Spleen (tissue), 11 donors: Measurements from ENCODE around the gene KLHL6. TPM values are rescaled to one million over a fixed set of nuclear protein-coding genes. Genes with fewer than 3 reads are reported as not detected.

ENCODE experiments used
- DNase-seq: peaks from one replicate; pipeline ENCODE4 v3.0.0-alpha.2; 2020
- H3K27ac ChIP-seq, 8 donors: fragments of 200-600 bp; sonication (generic) in 7 of 8; 1 replicate in 4 of 8; 2 replicates in 4 of 8; pipeline versions ENCODE4 v1.5.0 to v1.8.0; 2016 to 2021; ENCODE audit warnings: inconsistent platforms in 4 of 8, mild to moderate bottlenecking in 4 of 8, moderate library complexity in 1 of 8
- H3K27me3 ChIP-seq, 7 donors: fragments of 200-600 bp; sonication (generic) in 6 of 7; replicated peaks in 1 of 7; 1 replicate in 4 of 7; 2 replicates in 3 of 7; pipeline versions ENCODE4 v1.5.0 to v1.8.0; 2016 to 2021; ENCODE audit warnings: inconsistent platforms in 3 of 7, mild to moderate bottlenecking in 1 of 7
- H3K36me3 ChIP-seq, 6 donors: fragments of 200-600 bp; sonication (generic) in 5 of 6; 1 replicate in 4 of 6; 2 replicates in 2 of 6; pipeline versions ENCODE4 v1.5.0 to v1.8.0; 2016 to 2021; ENCODE audit warnings: inconsistent platforms in 2 of 6
- H3K4me1 ChIP-seq, 6 donors: fragments of 200-600 bp; sonication (generic) in 5 of 6; 1 replicate in 3 of 6; 2 replicates in 3 of 6; pipeline versions ENCODE4 v1.5.0 to v1.8.0; 2016 to 2021; ENCODE audit warnings: inconsistent platforms in 3 of 6
- H3K4me3 ChIP-seq, 8 donors: fragments of 200-600 bp; sonication (generic) in 7 of 8; 1 replicate in 4 of 8; 2 replicates in 4 of 8; pipeline versions ENCODE4 v1.5.0 to v1.8.0; 2016 to 2021; ENCODE audit warnings: inconsistent platforms in 4 of 8, mild to moderate bottlenecking in 4 of 8, moderate library complexity in 2 of 8
- H3K9me3 ChIP-seq, 8 donors: fragments of 200-600 bp; sonication (generic) in 7 of 8; 1 replicate in 4 of 8; 2 replicates in 4 of 8; pipeline versions ENCODE4 v1.5.0 to v1.8.0; 2016 to 2021; ENCODE audit warnings: inconsistent platforms in 4 of 8
- CTCF ChIP-seq, 11 experiments: fragments of 200-600 bp in 7 of 11; fragments of 450-650 bp in 4 of 11; sonication (generic) in 4 of 11; IDR thresholded peaks in 8 of 11; conservative IDR thresholded peaks in 3 of 11; 1 replicate in 7 of 11; 2 replicates in 4 of 11; pipeline versions ENCODE4 v1.4.0 to v1.8.0; 2016 to 2021; ENCODE audit warnings: antibody characterized with exemption in 11 of 11, inconsistent platforms in 4 of 11, mild to moderate bottlenecking in 1 of 11
- POLR2A ChIP-seq, 3 donors: fragments of 450-650 bp; IDR thresholded peaks; one replicate each; pipeline ENCODE4 v1.5.1; 2017; ENCODE audit warnings: antibody characterized with exemption in 3 of 3, mild to moderate bottlenecking in 1 of 3
- POLR2AphosphoS5 ChIP-seq, 3 donors: sonication (generic); formaldehyde crosslinking; IDR thresholded peaks; one replicate each; pipeline ENCODE4 v1.5.1; 2017; ENCODE audit warnings: antibody characterized with exemption in 3 of 3
- WGBS, 5 donors: extraction: QIAGEN DNeasy Blood & Tissue Kit in 3 of 5; methylation state at CpG; one replicate each; pipeline versions ENCODE4 v1.1.5 to v1.1.7; 2013 to 2018; 5-methylcytosine and 5-hydroxymethylcytosine counted together
- intact Hi-C: fragments of 100-400 bp; cut with DNase I; formaldehyde crosslinking; loops from one replicate; pipeline ENCODE4 v1.15.0; 2023; ENCODE audit warnings: low total_unique reads
- polyA plus RNA-seq, 3 donors: library from polyadenylated mRNA; stranded (reverse); fragments of 200-250 nt; gene quantifications; one replicate each; pipeline ENCODE4 v1.2.1, GENCODE V29; 2013
- total RNA-seq, 7 donors: library from RNA; depleted of rRNA in 3 of 7; stranded (reverse); fragments of >200 nt in 3 of 7; fragmentation: NEBNext Ultra II Directional in 4 of 7; extraction: Animal tissue kit (Norgen Biotek cat#: 25700) in 4 of 7; gene quantifications; one replicate each; pipeline versions ENCODE4 v1.1.0 to v1.2.1, GENCODE V29; 2016 to 2021
- donor health status: healthy with polysubstance abuse.
- donor health status: DM: no; HTN: no; CAD: no; lungs with moderate emphysema.
- donor health status: DM: no; HTN: no; CAD: no.
- donor health status: Bipolar disorder and iron deficiency.
- donor health status: healthy.
- donor health status: DM: no; HTN: no; CAD: no.
- donor health status: DM: yes; HTN: yes; CAD: no.

Gene KLHL6
- total and polyA plus RNA-seq, 10 donors, result 10.8 to 51.8 (median 33.0) TPM

GRCh38 chr3:183492849-183493179 lies 62.7 kb downstream of the KLHL6 start:
- Histone ChIP-seq H3K4me1 (peaks cover 0 to 4% (median 0%) of the 10 kb centered on the region in 6 donors), H3K27me3 (no peaks in the 10 kb centered on the region), H3K4me3 (no peak overlapping the region), H3K9me3 (no peaks in the 10 kb centered on the region), H3K27ac (no peak overlapping the region), H3K36me3 (peaks cover 0 to 74% (median 27%) of the 10 kb centered on the region in 6 donors)
- WGBS, 5 donors, result 81 to 96% (median 86%) methylated on average over 4 of the region's 4 CpGs
- TF ChIP-seq POLR2A (IDR thresholded peaks at IDR 0.05) (no peak), CTCF (IDR thresholded peaks at IDR 0.05 in 8 of 11, conservative IDR thresholded peaks at IDR 0.05 in 3 of 11) (no peak), POLR2AphosphoS5 (IDR thresholded peaks at IDR 0.05) (no peak)
- intact Hi-C loops, result no loop called here
- DNase-seq, result no peak

DNA sequence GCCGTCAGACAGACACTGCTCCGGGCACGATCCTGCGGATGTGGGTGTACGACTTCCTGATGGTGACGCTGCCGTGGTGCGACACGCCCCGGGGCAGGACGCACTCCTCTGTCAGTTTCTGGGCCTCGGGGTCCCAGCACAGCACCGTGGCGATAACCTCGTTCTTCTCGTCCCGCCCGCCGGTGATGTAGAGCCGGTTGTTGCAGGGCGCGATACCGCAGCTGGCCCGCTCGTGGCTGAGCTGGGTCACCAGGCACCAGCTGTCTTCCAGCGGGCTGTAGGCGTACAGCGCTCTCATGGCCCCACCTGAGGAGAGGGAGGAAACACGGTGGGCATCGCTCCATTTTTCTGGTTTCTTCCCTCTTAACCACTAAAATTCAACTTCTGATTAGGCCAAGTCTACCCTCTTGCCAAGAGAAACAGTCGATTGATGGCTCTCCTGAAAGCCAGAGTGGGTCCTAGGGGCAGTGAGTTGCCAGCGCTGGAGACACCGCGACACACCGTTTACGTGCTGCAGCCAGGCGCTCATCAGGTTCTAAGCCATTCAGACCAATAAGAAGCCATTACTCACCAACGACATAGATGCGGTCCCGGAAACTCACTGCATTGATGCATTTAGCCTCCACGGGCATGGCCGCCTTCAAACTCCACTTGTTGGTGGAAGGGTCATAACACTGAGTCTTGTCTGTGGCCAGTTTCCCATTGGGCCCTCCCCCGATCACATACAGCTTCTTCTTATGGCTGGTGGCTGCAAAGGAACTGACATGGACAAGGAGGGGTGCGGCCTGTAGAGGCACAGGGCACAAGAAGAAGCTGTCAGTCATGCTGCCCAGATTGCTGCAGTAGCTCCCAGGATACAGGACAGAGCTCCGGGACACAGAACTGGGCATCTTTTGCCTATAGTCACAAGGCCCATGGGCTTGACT lies 63.3 kb downstream of the KLHL6 start:
- no peak for DNase-seq
- H3K4me3 ChIP-seq, result no peak overlapping the region
- no peaks in the 10 kb centered on the region for H3K9me3 ChIP-seq
- peaks cover 0 to 68% (median 27%) of the 10 kb centered on the region in 6 donors for H3K36me3 ChIP-seq
- no peak overlapping the region for H3K27ac ChIP-seq
- TF ChIP-seq POLR2AphosphoS5 (IDR thresholded peaks at IDR 0.05), result peak in 1 of 3 donors; percentile 36
- TF ChIP-seq POLR2A (IDR thresholded peaks at IDR 0.05), result no peak
- 94 to 98% (median 96%) methylated on average over 41 to 45 of the region's 45 CpGs for WGBS, 5 donors
- intact Hi-C loops, result no loop called here
- H3K4me1 ChIP-seq, result peaks cover 0 to 4% (median 0%) of the 10 kb centered on the region in 6 donors
- H3K27me3 ChIP-seq, result no peaks in the 10 kb centered on the region

DNA sequence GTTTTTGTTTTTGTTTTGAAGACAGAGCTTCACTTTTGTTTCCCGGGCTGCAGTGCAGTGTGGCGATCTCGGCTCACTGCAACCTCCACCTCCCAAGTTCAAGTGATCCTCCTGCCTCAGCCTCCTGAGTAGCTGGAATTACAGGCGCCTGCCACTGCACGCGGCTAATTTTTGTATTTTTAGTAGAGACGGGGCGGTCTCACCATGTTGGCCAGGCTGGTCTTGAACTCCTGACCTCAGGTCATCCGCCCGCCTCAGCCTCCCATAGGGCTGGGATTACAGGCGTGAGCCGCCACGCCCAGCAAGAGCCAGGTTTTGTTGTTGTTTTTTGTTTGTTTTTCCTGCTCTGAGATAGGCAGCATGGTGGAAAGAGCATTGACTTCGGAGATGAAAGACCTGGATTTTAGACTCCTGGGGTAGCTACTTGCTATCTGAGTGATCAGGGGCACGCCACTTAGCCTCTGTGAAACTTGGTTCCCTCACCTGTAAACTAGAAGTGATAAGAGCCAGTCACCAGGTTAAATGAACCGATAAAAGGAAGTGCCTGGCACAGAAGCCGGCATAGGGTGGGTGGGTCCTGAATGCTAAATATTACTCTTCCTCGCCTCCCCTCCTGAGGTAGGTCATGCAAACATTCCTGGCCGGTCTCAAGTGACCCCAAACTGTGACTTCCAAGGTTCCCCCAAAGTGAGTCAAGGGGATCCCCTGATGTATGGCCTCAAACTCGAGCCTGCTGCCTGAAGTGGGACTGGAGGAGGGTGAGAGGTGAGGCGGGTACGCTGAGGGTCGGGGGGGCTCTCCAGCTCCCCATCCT lies 64.2 kb downstream of the KLHL6 start:
- Histone ChIP-seq H3K27me3 (no peaks in the 10 kb centered on the region), H3K9me3 (no peaks in the 10 kb centered on the region), H3K36me3 (peaks cover 0 to 62% (median 27%) of the 10 kb centered on the region in 6 donors), H3K27ac (no peak overlapping the region), H3K4me3 (no peak overlapping the region), H3K4me1 (peaks cover 0 to 4% (median 0%) of the 10 kb centered on the region in 6 donors)
- intact Hi-C loops, result no loop called here
- 84 to 88% (median 87%) methylated on average over 22 to 23 of the region's 23 CpGs for WGBS, 5 donors
- no peak for DNase-seq
- TF ChIP-seq POLR2A (IDR thresholded peaks at IDR 0.05), result no peak
- no peak for TF ChIP-seq POLR2AphosphoS5 (IDR thresholded peaks at IDR 0.05)
- no peak for TF ChIP-seq CTCF (IDR thresholded peaks at IDR 0.05 in 8 of 11, conservative IDR thresholded peaks at IDR 0.05 in 3 of 11)

DNA sequence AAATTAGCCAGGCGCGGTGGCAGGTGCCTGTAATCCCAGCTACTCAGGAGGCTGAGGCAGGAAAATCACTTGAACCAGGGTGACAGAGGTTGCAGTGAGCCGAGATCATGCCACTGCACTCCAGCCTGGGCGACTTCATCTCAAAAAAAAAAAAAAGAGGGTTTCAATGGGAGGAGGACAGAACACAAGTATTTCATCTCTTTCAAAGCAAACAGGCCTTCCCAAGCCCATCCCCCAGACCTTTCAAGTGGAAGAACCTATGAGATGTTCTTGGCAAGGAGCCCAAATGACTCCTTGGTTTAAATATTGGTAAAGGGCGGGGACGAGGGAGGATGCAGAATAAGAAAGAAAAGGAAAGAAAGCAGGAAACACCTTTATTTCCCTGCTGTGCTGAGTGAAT lies 64.9 kb downstream of the KLHL6 start:
- Histone ChIP-seq H3K36me3 (peaks cover 0 to 62% (median 27%) of the 10 kb centered on the region in 6 donors), H3K27ac (no peak overlapping the region), H3K4me1 (peaks cover 0 to 4% (median 0%) of the 10 kb centered on the region in 6 donors), H3K4me3 (no peak overlapping the region), H3K9me3 (no peaks in the 10 kb centered on the region), H3K27me3 (no peaks in the 10 kb centered on the region)
- DNase-seq, result no peak
- intact Hi-C loops, result no loop called here
- 56 to 71% (median 61%) methylated on average over 6 of the region's 6 CpGs for WGBS, 5 donors
- no peak for TF ChIP-seq POLR2A (IDR thresholded peaks at IDR 0.05)
- TF ChIP-seq CTCF (IDR thresholded peaks at IDR 0.05 in 8 of 11, conservative IDR thresholded peaks at IDR 0.05 in 3 of 11), result no peak
- no peak for TF ChIP-seq POLR2AphosphoS5 (IDR thresholded peaks at IDR 0.05)
